OCI-LY7 (cell line): ENCODE measurements around the gene ACP4.

Experiments used
- CTCF ChIP-seq: fragments of 200-600 bp; sonication (generic); conservative IDR thresholded peaks from 2 replicates; pipeline ENCODE4 v1.5.1; 2014; ENCODE audit warnings: mild to moderate bottlenecking, antibody characterized with exemption, low read length, moderate library complexity, mixed read lengths
- EZH2phosphoT487 ChIP-seq: fragments of 200-600 bp; sonication (generic); IDR thresholded peaks from 2 replicates; pipeline ENCODE4 v1.6.1; 2018; ENCODE audit warnings: low read depth, borderline replicate concordance, mild to moderate bottlenecking, mixed run types, antibody characterized with exemption, low read length, moderate library complexity, mixed read lengths

GRCh38 chr19:50764409-50764808 lies 25.8 kb upstream of the ACP4 start:
- TF ChIP-seq CTCF: no peak
- TF ChIP-seq EZH2phosphoT487: no peak
